Panc1 (cell line): Measurements from ENCODE around the gene R3HDM4.

Experiments
- CTCF ChIP-seq: fragments of 450-650 bp; IDR thresholded peaks from 2 replicates; pipeline ENCODE4 v1.5.1; 2017; ENCODE audit warnings: mild to moderate bottlenecking
- POLR2AphosphoS5 ChIP-seq: IDR thresholded peaks from 2 replicates; pipeline ENCODE4 v1.6.1; 2012; ENCODE audit warnings: mild to moderate bottlenecking, low read depth, low read length, moderate library complexity
- REST ChIP-seq, 2 experiments: IDR thresholded peaks; 2 replicates each; pipeline ENCODE4 v1.6.1; 2011 to 2012; ENCODE audit warnings: low read depth in 2 of 2, control low read depth in 1 of 2, low read length in 1 of 2, mild to moderate bottlenecking in 1 of 2, moderate library complexity in 1 of 2; ENCODE audit not compliant: insufficient read depth in 1 of 2
- TCF7L2 ChIP-seq: IDR thresholded peaks from 2 replicates; pipeline ENCODE4 v1.6.1; 2011; ENCODE audit warnings: mild to moderate bottlenecking, low read depth, low read length, inconsistent platforms

- TF ChIP-seq POLR2AphosphoS5, result no peak
- no peak for TF ChIP-seq REST (IDR thresholded peaks at IDR 0.05; ENCODE audit: insufficient read depth in 1 of 2, low read depth in 2 of 2, low read length in 1 of 2)
- TF ChIP-seq CTCF, result no peak
- peak; percentile 13; the same call in 1 of the 2 replicates for TF ChIP-seq TCF7L2
Measured at GRCh38 chr19:933553-933882, 20.5 kb upstream of the R3HDM4 start.
